CD4-positive, alpha-beta T cell treated with Interleukin-4 for 1 hour (primary cell): ENCODE data around the gene SLC47A2.

Experiments
- DNase-seq, 2 donors: peaks; one replicate each; pipeline ENCODE4 v3.0.0-alpha.2; 2020 to 2022

Gene SLC47A2

DNA sequence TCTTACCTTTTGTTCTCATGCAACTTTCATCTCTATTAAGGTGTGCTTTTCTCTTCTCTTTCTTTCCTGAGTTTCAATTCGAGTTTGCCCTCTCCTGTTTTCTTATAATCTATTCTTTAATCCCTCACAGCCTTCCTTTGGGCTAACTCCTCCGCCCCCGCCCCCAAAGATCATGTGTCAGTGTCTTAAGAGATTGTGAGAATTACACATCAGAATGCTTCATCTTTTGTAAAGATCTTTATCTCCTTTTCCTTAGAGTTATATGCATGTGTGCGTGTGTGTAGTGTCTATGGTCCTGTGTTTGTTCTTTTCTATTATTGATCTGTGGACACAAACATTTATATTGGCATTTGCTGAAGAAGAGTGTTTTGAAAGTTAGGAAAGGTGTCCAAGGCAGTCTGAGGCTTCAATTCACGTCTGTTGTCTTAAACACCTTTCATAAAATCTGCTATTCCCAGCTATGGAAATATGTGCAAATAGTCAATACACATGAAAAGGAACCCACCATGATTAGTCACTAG is 74.0 kb downstream of the SLC47A2 start:
- DNase-seq, result no peak

DNA sequence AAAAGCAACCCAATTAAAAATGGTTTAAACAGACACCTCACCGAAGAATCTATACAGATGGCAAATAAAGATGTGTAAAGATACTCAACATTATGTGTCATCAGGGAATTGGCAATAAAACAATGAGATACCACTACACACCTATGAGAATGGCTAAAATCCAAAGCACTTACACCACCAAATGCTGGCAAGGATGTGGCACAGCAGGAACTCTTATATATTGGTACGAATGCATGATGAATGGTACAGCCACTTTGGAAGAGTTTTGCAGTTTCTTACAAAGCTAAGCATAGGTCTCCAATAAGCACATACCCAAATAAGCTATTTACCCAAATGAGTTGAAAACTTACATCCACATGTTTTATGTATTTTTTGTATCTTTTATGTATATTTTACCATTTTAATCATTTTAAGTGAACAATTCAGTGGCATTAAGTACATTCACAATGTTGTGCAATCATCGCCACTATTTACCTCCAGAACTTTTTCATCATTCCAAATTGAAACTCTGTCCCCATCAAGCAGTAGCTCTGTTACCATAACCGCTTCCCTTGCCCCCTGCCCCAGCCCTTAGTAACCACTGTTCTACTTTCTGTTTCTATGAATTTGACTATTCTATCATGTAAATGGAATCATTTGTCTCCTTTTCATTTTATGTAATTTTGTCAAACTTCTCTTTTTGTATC is 74.6 kb downstream of the SLC47A2 start:
- DNase-seq, result no peak

DNA sequence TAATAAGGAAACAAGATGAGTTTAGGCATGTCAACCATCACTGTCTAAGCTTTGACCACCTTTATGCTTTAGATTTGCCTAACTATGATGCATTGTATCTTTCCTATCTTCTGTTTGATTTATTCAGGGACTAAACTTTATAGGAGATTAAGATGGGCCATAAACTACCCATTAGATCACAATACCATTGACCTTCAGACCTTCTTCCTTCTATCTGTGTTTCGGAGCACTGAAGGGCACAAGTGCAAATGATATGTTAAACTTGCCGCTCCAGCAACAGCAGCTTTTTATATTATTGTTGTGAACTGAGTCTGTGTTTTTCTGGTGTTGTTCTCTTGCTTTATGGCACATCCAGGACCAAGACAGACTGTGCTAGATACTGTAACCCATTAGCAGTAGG is 84.5 kb downstream of the SLC47A2 start:
- no peak for DNase-seq

DNA sequence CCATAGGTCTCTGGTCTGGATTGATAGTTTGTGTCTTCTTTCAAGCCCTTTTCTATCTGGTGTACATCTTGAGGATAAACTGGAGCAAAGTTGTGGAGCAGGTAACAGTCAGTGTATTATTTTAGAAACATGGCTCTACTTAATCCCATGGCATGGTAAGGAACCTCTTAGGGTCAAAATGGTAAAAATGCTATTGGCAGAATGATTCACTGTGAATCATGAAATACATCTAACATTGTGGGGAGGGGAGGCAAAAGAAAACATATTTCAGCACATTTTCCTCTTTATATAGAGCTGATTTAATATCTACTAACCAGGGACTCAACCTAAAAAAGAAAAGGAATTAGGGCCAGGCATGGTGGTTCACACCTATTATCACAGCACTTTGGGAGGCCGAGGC is 85.7 kb downstream of the SLC47A2 start:
- DNase-seq, result no peak

DNA sequence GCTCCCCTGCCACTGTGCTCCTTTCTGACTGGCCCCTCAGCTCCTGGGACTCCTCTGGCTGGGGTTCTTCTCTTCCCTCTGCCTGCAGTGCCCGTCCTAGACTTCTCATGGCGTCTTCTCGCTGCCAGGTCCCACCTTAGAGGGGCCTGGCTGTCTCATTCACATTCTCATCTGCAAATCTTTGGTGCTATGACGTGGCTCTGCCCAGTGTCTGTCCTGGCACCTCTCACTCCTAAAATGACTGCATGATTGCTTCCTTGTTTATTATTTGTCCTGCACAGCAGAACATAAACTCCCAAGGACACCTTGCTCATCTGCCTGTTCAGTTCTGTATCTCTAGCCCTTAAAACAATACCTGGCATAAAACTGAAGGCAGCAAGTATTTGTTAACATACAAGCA is 86.3 kb downstream of the SLC47A2 start:
- DNase-seq, result no peak

DNA sequence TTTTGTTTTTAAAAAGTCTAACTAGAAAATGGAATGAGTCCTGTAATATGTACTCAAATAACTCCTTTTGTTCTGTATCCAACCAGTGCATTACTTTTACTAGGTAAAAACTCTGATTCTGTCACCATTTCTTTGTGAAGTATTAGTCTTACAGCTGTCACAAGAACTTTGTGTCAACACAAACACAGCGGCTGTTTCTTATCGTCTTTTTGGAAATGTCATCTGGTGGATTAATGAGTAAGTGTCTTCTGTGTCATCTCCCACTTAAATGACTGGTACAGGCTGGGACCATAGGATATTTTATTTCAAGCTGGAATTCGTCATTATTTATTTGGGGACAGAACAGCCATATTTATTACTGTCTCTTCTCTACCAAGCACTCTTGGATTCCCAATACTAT is 86.9 kb downstream of the SLC47A2 start:
- no peak for DNase-seq
